HCT116 (cell line): ENCODE measurements around the gene TOX3. TPM values are rescaled to one million over a fixed set of nuclear protein-coding genes. Genes with fewer than 3 reads are reported as not detected.

ENCODE experiments used
- ATAC-seq: fragments of 200-7000 bp; cut with Tn5 transposase; 2 replicates; pipeline ENCODE4 v1.9.1; 2020; ENCODE audit warnings: mild to moderate bottlenecking, moderate library complexity
- BruUV-seq: library from RNA; stranded (reverse); fragments of 400-500 nt; replicated peaks from 2 replicates; lab custom pipeline; 2021; lab: Mats Ljungman, UMichigan
- CTCF ChIA-PET: fragments of 300-600 bp; sonication (Branson Sonifier 250); formaldehyde crosslinking; loops from one replicate; lab custom pipeline; 2021; ENCODE audit warnings: antibody characterized with exemption; lab: Charles Lee
- POLR2A ChIA-PET: fragments of 300-600, 350-600 bp; sonication (Branson Sonifier 250); formaldehyde crosslinking; loops from one replicate; lab custom pipeline; 2021; ENCODE audit warnings: antibody characterized with exemption; lab: Charles Lee
- RAD21 ChIA-PET, 2 experiments: fragments of 300-600 bp; sonication (Branson Sonifier 250); formaldehyde crosslinking; loops; one replicate each; lab custom pipeline; 2023; ENCODE audit warnings: low total read pairs in 2 of 2; ENCODE audit not compliant: uncharacterized antibody in 2 of 2, unreplicated experiment in 2 of 2, low non-redundant PET in 1 of 2; lab: Charles Lee
- DNase-seq: peaks from one replicate; pipeline ENCODE4 v3.0.0-alpha.2; 2010; ENCODE audit warnings: low read depth, low spot score
- H2AFZ ChIP-seq: fragments of 200-600 bp; shearing (Covaris generic), sonication (generic); 2 replicates; pipeline ENCODE4 v1.6.1; 2017; ENCODE audit warnings: low read depth, mixed run types, mixed read lengths, antibody characterized with exemption, low read length; ENCODE audit not compliant: poor library complexity, severe bottlenecking
- H3K27ac ChIP-seq: 2 replicates; pipeline ENCODE4 v1.5.1; 2012; ENCODE audit warnings: low read depth, low read length
- H3K27me3 ChIP-seq: fragments of 200-600 bp; sonication (generic); 2 replicates; pipeline ENCODE4 v1.6.1; 2016; ENCODE audit warnings: mixed run types, low read length, mixed read lengths; ENCODE audit not compliant: insufficient read depth
- H3K36me3 ChIP-seq, 2 experiments: fragments of 200-500 bp in 1 of 2; fragments of 200-600 bp in 1 of 2; sonication (Bioruptor generic) in 1 of 2; sonication (generic) in 1 of 2; 2 replicates each; pipeline versions ENCODE4 v1.5.1 to v1.6.1; 2014 to 2016; ENCODE audit warnings: low read length in 2 of 2, inconsistent platforms in 1 of 2, mixed read lengths in 1 of 2, mixed run types in 1 of 2; ENCODE audit not compliant: insufficient read depth in 2 of 2, control insufficient read depth in 1 of 2
- H3K4me1 ChIP-seq, 2 experiments: fragments of 200-600 bp in 1 of 2; sonication (generic) in 1 of 2; 2 replicates each; pipeline versions ENCODE4 v1.5.1 to v1.6.1; 2012 to 2017; ENCODE audit warnings: low read length in 2 of 2, inconsistent platforms in 1 of 2, mild to moderate bottlenecking in 1 of 2, mixed read lengths in 1 of 2, mixed run types in 1 of 2, moderate library complexity in 1 of 2; ENCODE audit not compliant: insufficient read depth in 2 of 2, control insufficient read depth in 1 of 2
- H3K4me2 ChIP-seq: fragments of 200-600 bp; sonication (generic); 2 replicates; pipeline ENCODE4 v1.6.1; 2017; ENCODE audit warnings: mixed run types, low read length, mixed read lengths
- H3K4me3 ChIP-seq, 2 experiments: fragments of 200-600 bp in 1 of 2; sonication (generic) in 1 of 2; replicated peaks in 1 of 2; 2 replicates each; pipeline ENCODE4 v1.5.1; 2011 to 2016; ENCODE audit warnings: low read length in 2 of 2, control low read depth in 1 of 2, low read depth in 1 of 2, mild to moderate bottlenecking in 1 of 2, mixed read lengths in 1 of 2, mixed run types in 1 of 2
- H3K79me2 ChIP-seq: fragments of 200-600 bp; sonication (generic); 2 replicates; pipeline ENCODE4 v1.6.1; 2017; ENCODE audit warnings: mild to moderate bottlenecking, mixed run types, low read length, moderate library complexity, mixed read lengths; ENCODE audit not compliant: insufficient read depth
- H3K9ac ChIP-seq: fragments of 200-600 bp; sonication (generic); 2 replicates; pipeline ENCODE4 v1.6.1; 2016; ENCODE audit warnings: low read length, mixed read lengths
- H3K9me2 ChIP-seq: fragments of 200-600 bp; sonication (generic), shearing (Covaris generic); 2 replicates; pipeline ENCODE4 v1.6.1; 2017; ENCODE audit warnings: mixed run types, mild to moderate bottlenecking, moderate library complexity; ENCODE audit not compliant: insufficient read depth
- H3K9me3 ChIP-seq, 2 experiments: fragments of 200-500 bp in 1 of 2; fragments of 200-600 bp in 1 of 2; sonication (Bioruptor generic) in 1 of 2; sonication (generic) in 1 of 2; 2 replicates each; pipeline ENCODE4 v1.6.1; 2014 to 2017; ENCODE audit warnings: low read length in 2 of 2, mixed read lengths in 2 of 2, inconsistent platforms in 1 of 2, low read depth in 1 of 2, mild to moderate bottlenecking in 1 of 2, mixed run types in 1 of 2, moderate library complexity in 1 of 2; ENCODE audit not compliant: control insufficient read depth in 1 of 2, insufficient read depth in 1 of 2
- H4K20me1 ChIP-seq: fragments of 200-600 bp; sonication (generic), shearing (Covaris generic); 2 replicates; pipeline ENCODE4 v1.6.1; 2017; ENCODE audit warnings: mixed run types, mild to moderate bottlenecking, moderate library complexity; ENCODE audit not compliant: insufficient read depth
- CEBPB ChIP-seq: IDR thresholded peaks from 2 replicates; pipeline ENCODE4 v1.6.1; 2012; ENCODE audit warnings: low read depth
- EGR1 ChIP-seq: IDR thresholded peaks from 2 replicates; pipeline ENCODE4 v1.6.1; 2012; ENCODE audit warnings: low read depth
- EZH2 ChIP-seq: fragments of 200-600 bp; sonication (generic); IDR thresholded peaks from 2 replicates; pipeline ENCODE4 v1.6.1; 2017; ENCODE audit warnings: antibody characterized with exemption, mixed run types
- EZH2phosphoT487 ChIP-seq: fragments of 200-600 bp; IDR thresholded peaks from 2 replicates; pipeline ENCODE4 v1.6.1; 2018; ENCODE audit warnings: antibody characterized with exemption, borderline replicate concordance
- JUND ChIP-seq: IDR thresholded peaks from 2 replicates; pipeline ENCODE4 v1.6.1; 2012
- POLR2A ChIP-seq: IDR thresholded peaks from 2 replicates; pipeline ENCODE4 v1.7.0; 2011; ENCODE audit warnings: borderline replicate concordance; ENCODE audit not compliant: insufficient read depth, insufficient read length; ENCODE audit errors: extremely low read depth
- SIN3A ChIP-seq: IDR thresholded peaks from 2 replicates; pipeline ENCODE4 v1.6.1; 2012; ENCODE audit warnings: low read depth
- SP1 ChIP-seq: IDR thresholded peaks from 2 replicates; pipeline ENCODE4 v1.6.1; 2012; ENCODE audit warnings: low read depth
- SRF ChIP-seq: IDR thresholded peaks from 2 replicates; pipeline ENCODE4 v1.6.1; 2012; ENCODE audit warnings: low read depth
- TCF7L2 ChIP-seq: IDR thresholded peaks from 2 replicates; pipeline ENCODE4 v1.7.0; 2011; ENCODE audit warnings: borderline replicate concordance, inconsistent platforms; ENCODE audit not compliant: insufficient read depth, insufficient read length; ENCODE audit errors: extremely low read depth
- ZBTB33 ChIP-seq: IDR thresholded peaks from 2 replicates; pipeline ENCODE4 v1.6.1; 2011; ENCODE audit warnings: mild to moderate bottlenecking, low read length, moderate library complexity; ENCODE audit not compliant: insufficient replicate concordance; ENCODE audit errors: extremely low read depth
- ZNF274 ChIP-seq: fragments of 200-500 bp; sonication (Bioruptor generic); IDR thresholded peaks from 2 replicates; pipeline ENCODE4 v1.6.1; 2014; ENCODE audit warnings: mild to moderate bottlenecking, low read depth, low read length, inconsistent platforms
- intact Hi-C: fragments of 100-400 bp; cut with micrococcal nuclease; formaldehyde crosslinking; loops from 2 replicates; pipeline ENCODE4 v1.10.0; 2022
- total RNA-seq: library from RNA; stranded (reverse); gene quantifications from one replicate; pipeline ENCODE4 v1.2.1, GENCODE V29; 2021; ENCODE audit not compliant: unreplicated experiment
- TF ChIP-seq, protein P1 (sequence below): IDR thresholded peaks from 2 replicates; pipeline ENCODE4 v1.6.1; 2012
- TF ChIP-seq, protein P2 (sequence below): IDR thresholded peaks from 2 replicates; pipeline ENCODE4 v1.6.1; 2012

The TOX3 gene
- total RNA-seq, 1 experiment from 2014 or later: not detected

- Histone ChIP-seq H3K9me2 (no peaks in the 10 kb centered on the region), H3K4me1 (no peaks in the 10 kb centered on the region), H3K4me3 (no peak overlapping the region), H4K20me1 (no peaks in the 10 kb centered on the region), H3K9ac (no peak overlapping the region), H3K36me3 (no peaks in the 10 kb centered on the region), H2AFZ (no peak overlapping the region), H3K9me3 (peaks cover 0 to 16% of the 10 kb centered on the region in 2 experiments; a peak in 1 of 4 replicates), H3K27ac (no peak overlapping the region), H3K4me2 (no peak overlapping the region), H3K79me2 (no peaks in the 10 kb centered on the region), H3K27me3 (no peaks in the 10 kb centered on the region)
- DNase-seq: no peak
- intact Hi-C loops: no loop called here
- ChIA-PET POLR2A (no interaction called here), CTCF (no interaction called here), RAD21 (no interaction called here)
- no peak for TF ChIP-seq EZH2
- TF ChIP-seq ZBTB33: no peak
- TF ChIP-seq, protein P1, sequence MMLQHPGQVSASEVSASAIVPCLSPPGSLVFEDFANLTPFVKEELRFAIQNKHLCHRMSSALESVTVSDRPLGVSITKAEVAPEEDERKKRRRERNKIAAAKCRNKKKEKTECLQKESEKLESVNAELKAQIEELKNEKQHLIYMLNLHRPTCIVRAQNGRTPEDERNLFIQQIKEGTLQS: no peak
- TF ChIP-seq CEBPB: no peak
- TF ChIP-seq, protein P2, sequence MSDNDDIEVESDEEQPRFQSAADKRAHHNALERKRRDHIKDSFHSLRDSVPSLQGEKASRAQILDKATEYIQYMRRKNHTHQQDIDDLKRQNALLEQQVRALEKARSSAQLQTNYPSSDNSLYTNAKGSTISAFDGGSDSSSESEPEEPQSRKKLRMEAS: no peak
- no peak for TF ChIP-seq EGR1
- TF ChIP-seq SIN3A: no peak
- no peak for TF ChIP-seq POLR2A
- TF ChIP-seq JUND: no peak
- no peak for TF ChIP-seq TCF7L2
- TF ChIP-seq EZH2phosphoT487: no peak
- TF ChIP-seq SP1: no peak
- no peak for TF ChIP-seq SRF
- no peak for TF ChIP-seq ZNF274
- no peak for ATAC-seq
- BruUV-seq: no TSS peak
Observed at GRCh38 chr16:52499060-52499440, 47.9 kb downstream of the TOX3 start.
